IgD-negative memory B cell (primary cell): ENCODE measurements around the gene MAN1A1. TPM values are rescaled to one million over a fixed set of nuclear protein-coding genes. Genes with fewer than 3 reads are reported as not detected.
A peak's percentile ranks its signal among the peaks of the same experiment; 100 is the strongest.

ENCODE experiments used
- H3K27ac Mint-ChIP-seq, 3 donors: one replicate each; pipeline ENCODE4 v1.8.0; 2020 to 2022; ENCODE audit warnings: mild to moderate bottlenecking in 3 of 3, mixed read lengths in 3 of 3, moderate library complexity in 1 of 3
- H3K27me3 Mint-ChIP-seq: one replicate; pipeline ENCODE4 v1.8.0; 2021; ENCODE audit warnings: mixed read lengths
- H3K36me3 Mint-ChIP-seq: one replicate; pipeline ENCODE4 v1.8.0; 2020; ENCODE audit warnings: mild to moderate bottlenecking, mixed read lengths
- H3K4me1 Mint-ChIP-seq, 3 donors: one replicate each; pipeline ENCODE4 v1.8.0; 2020 to 2022; ENCODE audit warnings: mixed read lengths in 3 of 3, mild to moderate bottlenecking in 1 of 3
- H3K4me3 Mint-ChIP-seq, 4 donors: one replicate each; pipeline ENCODE4 v1.8.0; 2020 to 2022; ENCODE audit warnings: mild to moderate bottlenecking in 4 of 4, mixed read lengths in 4 of 4, moderate library complexity in 3 of 4
- H3K9me3 Mint-ChIP-seq, 3 donors: one replicate each; pipeline ENCODE4 v1.8.0; 2020 to 2021; ENCODE audit warnings: mixed read lengths in 3 of 3, mild to moderate bottlenecking in 1 of 3
- polyA plus RNA-seq: library from polyadenylated mRNA; unstranded; fragments of 300-500 nt; fragmentation: Illumina TruSeq; gene quantifications from one replicate; pipeline ENCODE4 v1.2.3, GENCODE V29; 2021

Gene MAN1A1
- polyA plus RNA-seq, 1 donor from 2014 or later: 16.9 TPM

DNA sequence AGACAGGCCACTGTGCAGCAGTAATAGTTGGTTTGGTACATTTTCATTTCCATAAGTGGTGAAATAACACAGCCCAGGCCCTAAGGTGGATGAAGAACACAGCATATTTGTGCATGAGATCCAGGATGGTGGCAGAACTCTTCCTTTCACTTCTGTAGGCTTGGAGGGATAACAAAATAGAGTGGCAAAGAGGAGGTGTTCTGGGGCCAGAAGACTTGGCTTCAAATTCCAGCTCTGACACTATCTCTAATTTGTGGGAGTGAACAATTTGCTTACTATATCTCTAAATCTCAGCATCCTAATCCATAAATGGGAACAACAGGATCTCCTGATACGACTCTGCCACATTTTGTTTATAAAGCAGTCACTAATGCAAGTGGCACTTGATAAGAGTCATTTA lies 159.4 kb downstream of the MAN1A1 start:
- Mint-ChIP-seq H3K4me3 (no peak overlapping the region), H3K27ac (no peak overlapping the region), H3K9me3 (no peaks in the 10 kb centered on the region), H3K27me3 (no peaks in the 10 kb centered on the region), H3K4me1 (peaks cover 0 to 1% (median 0%) of the 10 kb centered on the region in 3 donors), H3K36me3 (peaks cover 4% of the 10 kb centered on the region)

DNA sequence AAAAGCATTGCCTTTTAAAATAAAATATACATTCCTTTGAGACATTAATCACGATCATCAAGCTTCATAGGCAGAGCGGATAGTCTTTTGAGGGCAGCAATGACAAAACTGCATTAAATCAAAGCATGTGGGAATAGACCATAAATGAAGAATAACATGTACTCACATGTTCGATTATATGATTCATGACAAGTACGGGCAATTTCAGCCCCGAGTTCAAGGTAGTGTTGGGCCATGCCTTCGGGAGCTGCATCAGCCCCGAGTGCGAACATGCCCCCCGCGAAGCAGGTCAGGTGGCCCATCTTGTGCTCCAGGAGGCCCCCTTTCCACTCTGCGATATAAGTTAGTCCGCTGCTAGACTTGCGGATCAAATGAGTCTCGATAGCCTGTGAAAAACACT lies 160.1 kb downstream of the MAN1A1 start:
- Mint-ChIP-seq H3K4me3 (no peak overlapping the region), H3K4me1 (peaks cover 0 to 1% (median 0%) of the 10 kb centered on the region in 3 donors), H3K9me3 (no peaks in the 10 kb centered on the region), H3K27me3 (no peaks in the 10 kb centered on the region), H3K27ac (no peak overlapping the region), H3K36me3 (peaks cover 4% of the 10 kb centered on the region)

DNA sequence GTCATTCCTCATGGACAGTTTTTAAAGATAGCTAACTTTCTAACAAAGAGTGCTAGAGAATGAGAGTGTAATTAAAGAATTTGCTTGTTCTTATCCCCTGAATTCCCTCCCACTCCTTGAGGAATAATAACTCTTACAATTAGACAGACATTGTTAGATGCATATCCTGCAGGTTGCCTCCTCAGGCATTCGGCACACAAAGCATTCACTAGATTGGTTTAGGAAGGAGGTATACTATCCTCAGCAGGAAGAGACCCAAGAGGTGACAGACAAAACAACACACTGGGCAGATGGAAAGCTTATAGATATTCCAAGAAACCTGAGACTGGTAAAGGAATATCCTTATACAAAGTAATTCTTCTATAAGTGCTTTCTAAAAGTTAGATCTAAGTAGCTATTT lies 162.0 kb downstream of the MAN1A1 start:
- Mint-ChIP-seq H3K27ac (peak overlapping the region in 1 of 3 donors; percentile 57), H3K9me3 (peaks cover 0 to 3% (median 0%) of the 10 kb centered on the region in 3 donors), H3K36me3 (peaks cover 8% of the 10 kb centered on the region), H3K4me3 (no peak overlapping the region), H3K27me3 (no peaks in the 10 kb centered on the region), H3K4me1 (peaks cover 0 to 1% (median 0%) of the 10 kb centered on the region in 3 donors)

DNA sequence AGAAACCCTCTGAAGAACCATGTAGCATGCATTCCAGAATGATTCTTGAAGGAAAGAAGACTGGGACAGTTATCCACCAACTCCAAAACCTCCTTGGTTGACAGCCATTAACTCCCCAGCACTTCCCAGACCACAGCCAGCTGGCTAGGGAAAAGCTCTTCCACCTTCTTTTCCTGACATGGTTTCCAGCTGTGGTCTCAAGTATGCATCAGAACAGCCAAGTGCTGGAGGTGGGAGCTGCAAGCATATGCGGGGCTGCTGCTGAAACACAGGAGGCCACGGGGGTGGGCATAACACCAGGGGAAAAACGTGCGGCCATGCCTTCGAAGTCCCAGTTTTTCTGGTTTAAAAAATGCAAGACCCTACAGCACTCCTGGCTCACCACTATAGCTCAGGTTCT lies 163.1 kb downstream of the MAN1A1 start:
- H3K27me3 Mint-ChIP-seq: no peaks in the 10 kb centered on the region
- no peak overlapping the region for H3K4me3 Mint-ChIP-seq
- peaks cover 13% of the 10 kb centered on the region for H3K36me3 Mint-ChIP-seq
- peaks cover 0 to 1% (median 0%) of the 10 kb centered on the region in 3 donors for H3K4me1 Mint-ChIP-seq
- H3K27ac Mint-ChIP-seq: no peak overlapping the region
- peaks cover 0 to 3% (median 0%) of the 10 kb centered on the region in 3 donors for H3K9me3 Mint-ChIP-seq

DNA sequence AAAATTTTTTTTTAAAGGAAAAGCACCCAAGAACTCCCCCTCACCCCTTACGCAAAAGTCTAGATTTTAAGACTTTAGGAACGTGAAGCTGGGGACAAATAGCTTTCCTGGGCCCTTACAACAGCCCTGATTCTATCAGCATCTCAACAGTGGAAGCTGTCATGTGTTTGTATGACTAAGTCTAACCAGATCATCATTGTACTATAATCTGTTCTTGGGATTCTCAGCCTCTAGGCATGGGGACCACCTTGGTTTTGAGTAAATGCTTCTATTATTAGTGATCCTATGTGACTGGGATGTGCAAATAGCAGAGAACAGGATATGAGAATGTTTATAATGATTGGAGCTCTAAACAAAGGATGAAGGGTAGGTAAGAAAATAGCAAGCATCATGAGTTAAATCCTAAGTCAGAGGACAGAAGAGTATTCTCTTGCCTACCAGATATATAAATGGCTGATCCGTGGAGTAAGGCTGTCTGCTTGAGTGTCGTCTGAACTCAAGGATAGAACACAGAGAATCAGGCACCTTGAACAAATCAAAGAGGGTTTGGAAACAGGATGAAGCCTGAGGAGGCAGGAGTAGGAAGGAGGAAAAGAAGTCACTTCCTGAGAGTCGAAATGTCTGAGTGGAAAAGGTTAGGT lies 165.4 kb downstream of the MAN1A1 start:
- Mint-ChIP-seq H3K9me3 (peaks cover 0 to 3% (median 0%) of the 10 kb centered on the region in 3 donors), H3K4me3 (no peak overlapping the region)

DNA sequence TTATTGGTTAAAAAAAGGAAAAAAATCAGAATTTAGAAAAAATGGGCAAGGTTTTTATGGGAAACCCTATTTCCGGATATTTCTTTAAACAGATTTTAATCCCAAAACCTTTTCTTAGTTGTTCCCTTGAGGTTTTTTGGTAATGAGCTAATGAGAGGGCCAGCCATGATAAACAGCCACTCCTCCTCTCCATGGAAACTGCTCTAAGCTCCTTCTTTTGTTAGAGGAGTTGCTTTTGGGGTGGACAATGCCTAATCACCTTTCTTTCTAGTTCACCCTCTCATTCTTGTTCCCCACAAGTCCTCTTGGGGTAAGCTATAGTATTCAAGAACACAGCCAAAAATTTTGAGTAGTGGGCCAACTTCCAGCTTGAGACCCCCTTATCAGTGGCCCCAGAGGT lies 166.1 kb downstream of the MAN1A1 start:
- Mint-ChIP-seq H3K4me3 (no peak overlapping the region), H3K27ac (no peak overlapping the region), H3K36me3 (peaks cover 16% of the 10 kb centered on the region)

More for the DNA sequence above, 165.4 kb downstream of the MAN1A1 start:
- H3K4me1 Mint-ChIP-seq: peaks cover 0 to 1% (median 0%) of the 10 kb centered on the region in 3 donors
- H3K27me3 Mint-ChIP-seq: no peaks in the 10 kb centered on the region
- H3K27ac Mint-ChIP-seq: peak overlapping the region in 1 of 3 donors; percentile 43
- H3K36me3 Mint-ChIP-seq: peaks cover 13% of the 10 kb centered on the region

DNA sequence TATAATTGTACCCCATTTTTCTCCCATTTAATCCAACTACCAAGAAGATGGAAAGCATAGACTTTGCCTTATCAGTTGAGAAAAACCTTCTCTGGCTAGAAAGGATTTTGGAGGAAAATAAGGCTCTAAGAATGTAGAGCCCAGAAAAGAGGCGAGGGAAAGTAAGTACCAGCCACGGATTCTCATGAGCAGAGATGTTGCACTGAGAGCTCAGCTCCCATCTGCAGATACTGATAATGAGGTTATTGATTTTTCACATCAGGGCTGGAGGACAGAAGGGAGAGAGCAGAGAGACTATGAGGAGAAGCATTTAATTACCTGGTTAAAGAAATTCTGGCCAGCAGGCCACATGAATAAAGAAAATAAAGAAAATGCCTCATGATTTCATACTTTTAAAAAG lies 166.7 kb downstream of the MAN1A1 start:
- Mint-ChIP-seq H3K27ac (no peak overlapping the region), H3K9me3 (peaks cover 0 to 3% (median 0%) of the 10 kb centered on the region in 3 donors), H3K36me3 (peaks cover 16% of the 10 kb centered on the region), H3K27me3 (no peaks in the 10 kb centered on the region), H3K4me3 (no peak overlapping the region), H3K4me1 (peaks cover 0 to 1% (median 0%) of the 10 kb centered on the region in 3 donors)

More for the DNA sequence above, 166.1 kb downstream of the MAN1A1 start:
- Mint-ChIP-seq H3K9me3 (peaks cover 0 to 3% (median 0%) of the 10 kb centered on the region in 3 donors), H3K27me3 (no peaks in the 10 kb centered on the region), H3K4me1 (peaks cover 0 to 1% (median 0%) of the 10 kb centered on the region in 3 donors)

DNA sequence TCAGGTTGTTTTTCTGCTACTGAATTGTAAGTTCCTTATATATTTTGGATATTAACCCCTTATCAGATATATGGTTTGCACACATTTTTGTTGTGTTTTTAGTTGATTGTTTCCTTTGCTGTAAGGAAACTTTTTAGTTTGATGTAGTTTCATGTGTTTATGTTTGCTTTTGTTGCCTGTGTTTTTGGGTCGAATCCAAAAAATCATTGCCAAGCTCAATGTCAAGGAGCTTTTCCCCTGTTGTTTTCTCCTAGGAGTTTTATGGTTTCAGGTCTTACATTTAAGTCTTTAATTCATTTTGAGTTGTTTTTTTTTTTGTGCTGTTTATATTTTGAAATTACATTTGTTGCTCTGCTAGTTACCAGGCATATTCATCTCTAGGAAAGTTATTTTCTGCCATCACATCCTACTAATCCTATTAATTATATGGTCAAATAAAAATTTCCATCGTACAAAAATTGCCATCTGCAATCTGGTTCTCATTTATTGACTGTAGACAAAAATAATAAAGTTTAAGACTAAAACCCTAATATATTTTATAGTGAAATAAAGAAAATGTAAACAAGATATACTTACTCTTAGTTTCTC lies 167.3 kb downstream of the MAN1A1 start:
- no peak overlapping the region for H3K27ac Mint-ChIP-seq
- H3K36me3 Mint-ChIP-seq: peaks cover 14% of the 10 kb centered on the region
- H3K9me3 Mint-ChIP-seq: peaks cover 0 to 3% (median 0%) of the 10 kb centered on the region in 3 donors

DNA sequence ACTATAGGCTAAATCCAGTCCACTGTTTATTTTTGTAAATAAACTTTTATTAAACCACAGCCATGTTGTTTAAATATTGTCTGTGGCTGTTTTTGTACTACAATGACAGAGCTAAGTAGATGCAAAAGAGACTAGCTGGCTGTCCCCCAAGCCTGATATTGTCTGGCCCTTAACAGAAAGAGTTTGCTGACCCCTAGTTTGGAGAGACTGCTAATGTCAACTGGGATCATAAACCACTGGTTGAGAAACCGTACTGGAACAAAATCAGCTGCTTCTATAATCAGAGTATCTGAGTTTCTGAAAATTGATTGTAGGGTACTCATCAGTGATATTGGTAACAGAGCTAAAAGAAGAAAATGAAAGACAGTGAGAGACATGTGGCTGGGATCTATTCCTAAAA lies 168.5 kb downstream of the MAN1A1 start:
- no peak overlapping the region for H3K27ac Mint-ChIP-seq
- no peaks in the 10 kb centered on the region for H3K27me3 Mint-ChIP-seq
- no peaks in the 10 kb centered on the region for H3K4me1 Mint-ChIP-seq
- H3K9me3 Mint-ChIP-seq: peaks cover 0 to 3% (median 0%) of the 10 kb centered on the region in 3 donors
- peaks cover 14% of the 10 kb centered on the region for H3K36me3 Mint-ChIP-seq
- H3K4me3 Mint-ChIP-seq: no peak overlapping the region

More for the DNA sequence above, 167.3 kb downstream of the MAN1A1 start:
- Mint-ChIP-seq H3K27me3 (no peaks in the 10 kb centered on the region), H3K4me3 (no peak overlapping the region), H3K4me1 (peaks cover 0 to 1% (median 0%) of the 10 kb centered on the region in 3 donors)

DNA sequence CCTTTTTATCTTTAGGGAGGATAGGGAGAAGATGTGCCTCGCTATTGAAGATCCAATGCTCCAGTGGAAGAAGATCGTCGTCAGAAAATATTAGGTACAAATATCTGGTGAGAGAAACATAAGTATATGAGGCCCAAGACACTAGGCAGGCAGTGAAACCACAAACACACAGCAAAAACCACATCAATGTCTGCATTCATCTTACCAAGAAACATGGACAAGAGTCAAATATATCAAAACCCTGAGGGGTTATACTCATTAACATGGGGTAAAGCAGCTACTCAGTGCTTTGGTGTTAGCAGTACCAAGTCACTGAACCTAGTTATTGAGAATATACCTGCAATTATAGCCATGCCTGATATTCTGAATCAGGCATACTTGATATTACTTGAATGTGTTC lies 169.7 kb downstream of the MAN1A1 start:
- Mint-ChIP-seq H3K4me1 (no peaks in the 10 kb centered on the region), H3K27ac (no peak overlapping the region), H3K36me3 (peaks cover 12% of the 10 kb centered on the region), H3K9me3 (peaks cover 0 to 3% (median 0%) of the 10 kb centered on the region in 3 donors), H3K27me3 (no peaks in the 10 kb centered on the region), H3K4me3 (no peak overlapping the region)

DNA sequence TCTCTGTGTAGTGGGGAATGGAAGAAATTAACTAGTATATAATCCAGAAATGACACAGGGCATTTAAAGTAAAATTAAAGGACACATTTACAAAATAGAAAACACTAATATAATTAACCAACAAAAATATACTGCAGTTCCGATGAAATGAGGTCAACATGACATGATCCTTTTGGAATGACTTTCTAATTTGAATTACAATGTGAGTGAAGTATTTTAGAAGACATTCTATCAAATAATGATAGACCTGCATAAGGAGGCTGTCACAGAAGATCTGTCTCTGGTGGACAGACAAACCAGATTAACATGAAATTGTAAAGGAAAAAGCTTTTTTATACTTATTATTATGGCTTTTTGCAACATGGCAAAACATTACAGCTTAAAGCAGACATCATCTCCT lies 170.5 kb downstream of the MAN1A1 start:
- Mint-ChIP-seq H3K27me3 (no peaks in the 10 kb centered on the region), H3K9me3 (no peaks in the 10 kb centered on the region), H3K4me3 (no peak overlapping the region), H3K4me1 (no peaks in the 10 kb centered on the region), H3K36me3 (peaks cover 8% of the 10 kb centered on the region), H3K27ac (no peak overlapping the region)

DNA sequence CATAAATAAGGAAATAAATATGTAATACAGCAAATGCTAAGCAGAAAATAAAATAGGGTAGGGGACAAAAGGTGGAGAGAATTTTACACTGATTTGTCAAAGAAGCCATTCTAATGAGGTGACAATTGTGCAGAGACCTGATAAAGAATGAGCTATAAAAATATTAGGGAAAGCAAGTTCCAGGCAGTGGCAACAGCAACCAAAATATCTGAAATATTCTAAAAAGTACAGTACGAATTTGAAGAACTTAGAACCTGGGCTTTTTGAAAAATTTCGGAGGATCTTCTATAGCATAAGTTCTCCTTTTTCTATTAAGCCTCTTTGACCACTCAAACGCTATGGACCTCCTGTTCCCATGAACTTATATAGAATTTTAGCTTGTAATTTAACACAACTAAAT lies 173.1 kb downstream of the MAN1A1 start:
- Mint-ChIP-seq H3K4me1 (no peaks in the 10 kb centered on the region), H3K36me3 (peaks cover 3% of the 10 kb centered on the region), H3K9me3 (no peaks in the 10 kb centered on the region), H3K27me3 (no peaks in the 10 kb centered on the region), H3K4me3 (no peak overlapping the region), H3K27ac (no peak overlapping the region)

DNA sequence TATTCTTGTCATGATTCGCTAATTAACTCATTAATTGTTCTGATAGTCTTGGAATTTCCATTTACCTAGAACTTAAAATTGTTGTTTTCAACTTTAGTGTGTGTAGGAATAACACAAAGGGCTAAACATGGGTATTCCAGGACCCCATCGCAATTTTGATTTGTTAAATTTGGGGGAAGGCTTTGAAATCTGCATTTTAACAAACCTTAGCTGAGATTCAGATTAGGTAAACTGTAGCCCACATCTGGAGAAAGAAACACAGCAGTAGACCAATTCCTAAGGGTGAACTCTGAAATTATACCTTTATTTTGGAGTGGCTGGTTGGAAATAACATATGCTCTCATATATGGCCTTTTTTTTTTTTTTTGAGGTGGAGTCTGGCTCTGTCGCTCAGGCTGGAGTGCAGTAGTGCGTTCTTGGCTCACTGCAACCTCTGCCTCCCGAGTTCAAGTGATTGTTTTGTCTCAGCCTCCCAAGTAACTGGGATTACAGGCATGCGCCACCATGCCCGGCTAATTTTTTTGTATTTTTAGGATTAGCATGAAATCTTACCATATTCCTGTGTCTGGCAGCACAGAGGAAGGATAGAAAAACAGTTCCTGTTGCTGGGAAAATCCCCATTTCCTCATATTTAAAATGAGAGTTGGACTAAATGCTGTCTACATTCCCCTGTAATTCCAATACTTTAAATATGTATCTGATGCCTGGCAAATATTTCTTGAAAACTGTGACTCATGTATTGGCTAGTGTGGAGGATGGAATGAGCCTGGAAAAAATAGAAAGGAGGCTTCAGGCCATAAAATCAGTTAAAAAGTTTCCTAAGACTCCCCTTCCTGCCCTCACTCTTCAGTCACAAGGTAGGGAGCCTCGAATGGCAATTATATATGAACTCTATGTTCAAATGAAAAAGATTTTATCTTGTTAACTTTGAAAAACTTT lies 174.4 kb downstream of the MAN1A1 start:
- H3K27me3 Mint-ChIP-seq: no peaks in the 10 kb centered on the region
- no peaks in the 10 kb centered on the region for H3K4me1 Mint-ChIP-seq
- no peak overlapping the region for H3K27ac Mint-ChIP-seq
- H3K9me3 Mint-ChIP-seq: no peaks in the 10 kb centered on the region
- H3K4me3 Mint-ChIP-seq: no peak overlapping the region
- H3K36me3 Mint-ChIP-seq: peaks cover 3% of the 10 kb centered on the region

DNA sequence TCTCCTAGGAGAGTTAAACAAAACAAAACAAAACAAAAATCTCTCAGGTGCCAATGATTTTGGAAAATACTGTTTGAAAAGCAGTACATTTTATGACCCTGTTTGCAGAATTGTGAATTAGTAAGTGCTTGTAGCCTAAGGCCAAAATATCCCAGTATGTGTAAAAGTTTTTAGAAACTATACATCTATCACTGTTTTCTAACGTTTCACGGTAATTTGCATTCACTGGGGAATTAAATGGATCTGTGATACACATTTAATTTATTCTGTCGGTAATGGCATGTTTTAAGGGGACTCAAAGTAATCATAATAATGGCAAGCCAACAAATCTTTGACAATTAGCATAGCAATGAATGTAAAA lies 175.5 kb downstream of the MAN1A1 start:
- Mint-ChIP-seq H3K27ac (no peak overlapping the region), H3K27me3 (no peaks in the 10 kb centered on the region)

More for the DNA sequence above, 175.5 kb downstream of the MAN1A1 start:
- Mint-ChIP-seq H3K36me3 (peaks cover 3% of the 10 kb centered on the region), H3K9me3 (peaks cover 0 to 2% (median 0%) of the 10 kb centered on the region in 3 donors), H3K4me3 (no peak overlapping the region), H3K4me1 (no peaks in the 10 kb centered on the region)
